HepG2 (cell line): ENCODE results near the gene TARBP2. TPM values are rescaled to one million over a fixed set of nuclear protein-coding genes. Genes with fewer than 3 reads are reported as not detected.

ENCODE experiments used
- AHR ChIP-seq: IDR thresholded peaks from 2 replicates; pipeline ENCODE4 v1.6.1; 2018; ENCODE audit warnings: missing genetic modification reagents, missing compliant biosample characterization
- ARNT2 ChIP-seq: sonication (generic); formaldehyde crosslinking; IDR thresholded peaks from 2 replicates; pipeline ENCODE4 v1.8.0; 2022; ENCODE audit warnings: mild to moderate bottlenecking, low read depth, missing genetic modification reagents, moderate library complexity
- ELF1 ChIP-seq: sonication (generic); formaldehyde crosslinking; IDR thresholded peaks from 2 replicates; pipeline ENCODE4 v1.4.0; 2020; ENCODE audit warnings: missing genetic modification reagents
- ETS1 ChIP-seq: sonication (generic); formaldehyde crosslinking; IDR thresholded peaks from 2 replicates; pipeline ENCODE4 v1.4.0; 2020; ENCODE audit warnings: missing genetic modification reagents
- ETV6 ChIP-seq: sonication (generic); formaldehyde crosslinking; conservative IDR thresholded peaks from 2 replicates; pipeline ENCODE4 v1.4.0; 2020; ENCODE audit warnings: missing genetic modification reagents
- GMEB1 ChIP-seq: sonication (generic); formaldehyde crosslinking; IDR thresholded peaks from 2 replicates; pipeline ENCODE4 v1.5.1; 2020; ENCODE audit warnings: missing genetic modification reagents, mild to moderate bottlenecking, borderline replicate concordance
- LCORL ChIP-seq, 2 experiments: fragments of 450-650 bp in 1 of 2; sonication (generic) in 1 of 2; formaldehyde crosslinking in 1 of 2; IDR thresholded peaks; 2 replicates each; pipeline versions ENCODE4 v1.5.0 to v1.6.1; 2017 to 2020; ENCODE audit warnings: antibody characterized with exemption in 1 of 2, missing genetic modification reagents in 1 of 2
- MTF1 ChIP-seq: sonication (generic); formaldehyde crosslinking; IDR thresholded peaks from 2 replicates; pipeline ENCODE4 v1.5.0; 2020; ENCODE audit warnings: missing genetic modification reagents
- NR1H2 ChIP-seq: sonication (generic); formaldehyde crosslinking; IDR thresholded peaks from 2 replicates; pipeline ENCODE4 v1.8.1; 2022; ENCODE audit warnings: low read depth, missing genetic modification reagents, borderline replicate concordance
- NR2F2 ChIP-seq: IDR thresholded peaks from 2 replicates; pipeline ENCODE4 v1.6.1; 2012; ENCODE audit warnings: low read depth, inconsistent platforms, borderline replicate concordance
- RBFOX2 ChIP-seq: fragments of 200-400 bp; formaldehyde crosslinking; IDR thresholded peaks from 2 replicates; pipeline ENCODE4 v1.6.1; 2017; ENCODE audit warnings: low read depth, mild to moderate bottlenecking, low read length
- RELA ChIP-seq: sonication (generic); formaldehyde crosslinking; IDR thresholded peaks from 2 replicates; pipeline ENCODE4 v1.4.0; 2020; ENCODE audit warnings: missing genetic modification reagents
- SOX5 ChIP-seq: IDR thresholded peaks from 2 replicates; pipeline ENCODE4 v1.6.1; 2016; ENCODE audit warnings: borderline replicate concordance
- SP5 ChIP-seq: IDR thresholded peaks from 2 replicates; pipeline ENCODE4 v1.6.1; 2016; ENCODE audit warnings: low read depth, borderline replicate concordance
- TEF ChIP-seq: sonication (generic); formaldehyde crosslinking; IDR thresholded peaks from 2 replicates; pipeline ENCODE4 v1.5.0; 2020; ENCODE audit warnings: missing genetic modification reagents
- ZBTB7A ChIP-seq: sonication (generic); formaldehyde crosslinking; IDR thresholded peaks from 2 replicates; pipeline ENCODE4 v1.8.0; 2022; ENCODE audit warnings: mild to moderate bottlenecking, missing genetic modification reagents
- ZEB1 ChIP-seq: IDR thresholded peaks from 2 replicates; pipeline ENCODE4 v1.6.1; 2012; ENCODE audit warnings: mild to moderate bottlenecking, low read depth, inconsistent platforms; ENCODE audit not compliant: insufficient replicate concordance
- ZNF17 ChIP-seq: sonication (generic); formaldehyde crosslinking; IDR thresholded peaks from 2 replicates; pipeline ENCODE4 v1.5.0; 2020; ENCODE audit warnings: mild to moderate bottlenecking, missing genetic modification reagents
- ZNF30 ChIP-seq: sonication (generic); formaldehyde crosslinking; IDR thresholded peaks from 2 replicates; pipeline ENCODE4 v1.5.0; 2020; ENCODE audit warnings: mild to moderate bottlenecking, missing genetic modification reagents
- ZNF331 ChIP-seq: sonication (generic); formaldehyde crosslinking; IDR thresholded peaks from 2 replicates; pipeline ENCODE4 v1.4.0; 2020; ENCODE audit warnings: missing genetic modification reagents
- ZNF350 ChIP-seq: sonication (generic); formaldehyde crosslinking; IDR thresholded peaks from 2 replicates; pipeline ENCODE4 v1.4.0; 2020; ENCODE audit warnings: mild to moderate bottlenecking, low read depth, missing genetic modification reagents, borderline replicate concordance
- ZNF629 ChIP-seq: sonication (generic); formaldehyde crosslinking; conservative IDR thresholded peaks from 2 replicates; pipeline ENCODE4 v1.5.0; 2020; ENCODE audit warnings: missing genetic modification reagents
- ZNF782 ChIP-seq: sonication (generic); formaldehyde crosslinking; IDR thresholded peaks from 2 replicates; pipeline ENCODE4 v1.4.0; 2020; ENCODE audit warnings: missing genetic modification reagents, mild to moderate bottlenecking, borderline replicate concordance
- ZNF788 ChIP-seq: sonication (generic); formaldehyde crosslinking; IDR thresholded peaks from 2 replicates; pipeline ENCODE4 v1.5.0; 2020; ENCODE audit warnings: mild to moderate bottlenecking, missing genetic modification reagents, borderline replicate concordance
- polyA plus RNA-seq, 8 experiments: library from polyadenylated mRNA; depleted of rRNA in 3 of 8; stranded (reverse) in 7 of 8; unstranded in 1 of 8; fragments of >200 nt; fragmentation: Illumina TruSeq in 4 of 8; extraction: Trizol in 4 of 8; gene quantifications; 2 replicates each; pipeline versions ENCODE4 v1.2.1 to v1.2.3, GENCODE V29; 2011 to 2016; ENCODE audit warnings: low read depth in 4 of 8, missing spikeins in 1 of 8, mixed read lengths in 1 of 8; ENCODE audit not compliant: insufficient read depth in 1 of 8
- total RNA-seq, 5 experiments: library from RNA; depleted of rRNA; stranded (reverse); fragments of >200 nt; fragmentation: Illumina TruSeq; extraction: Trizol; gene quantifications; 2 replicates each; pipeline ENCODE4 v1.2.3, GENCODE V29; 2016; ENCODE audit warnings: low read depth in 1 of 5

The TARBP2 gene
- total and polyA plus RNA-seq, 2 of the 13 experiments (the other 11 are each of a cell fraction or from before 2014, with no cell fraction given): 47.0 to 55.5 TPM

GRCh38 chr12:53452159-53453077, 48.7 kb upstream of the TARBP2 start (continued):
- TF ChIP-seq GMEB1 (CRISPR knock-in tag) (no peak), AHR (peak; percentile 94; the same call in 1 of the 2 replicates), ZNF30 (CRISPR knock-in tag) (no peak), RELA (CRISPR knock-in tag) (no peak), ETV6 (peak; percentile 27; the same call in 1 of the 2 replicates), ZNF782 (CRISPR knock-in tag) (peak; percentile 19; the same call in 1 of the 2 replicates), ZNF17 (no peak), SOX5 (CRISPR knock-in tag) (no peak), RBFOX2 (peak; percentile 95), ARNT2 (peak; percentile 55; the same call in 1 of the 2 replicates), ELF1 (CRISPR knock-in tag) (0 out of 2 replicates have a peak, but pooled peaks have one; percentile 22), ZEB1 (peak; percentile 46), ZNF331 (CRISPR knock-in tag) (peak; percentile 25; the same call in 1 of the 2 replicates), ZNF350 (CRISPR knock-in tag) (0 out of 2 replicates have a peak, but pooled peaks have one; percentile 3), ETS1 (CRISPR knock-in tag) (peak; percentile 87; the same call in 1 of the 2 replicates), TEF (0 out of 2 replicates have a peak, but pooled peaks have one; percentile 42), ZNF629 (CRISPR knock-in tag) (peak; percentile 28; the same call in 1 of the 2 replicates), SP5 (CRISPR knock-in tag) (peak; percentile 14; the same call in 1 of the 2 replicates), LCORL (IDR thresholded peaks at IDR 0.05) (peak; percentile 100), LCORL (CRISPR knock-in tag; IDR thresholded peaks at IDR 0.05) (no peak), NR1H2 (peak; percentile 73), NR2F2 (peak; percentile 8; the same call in 1 of the 2 replicates), MTF1 (CRISPR knock-in tag) (0 out of 2 replicates have a peak, but pooled peaks have one; percentile 42), ZBTB7A (CRISPR knock-in tag) (peak; percentile 76; the same call in 1 of the 2 replicates), ZNF788 (0 out of 2 replicates have a peak, but pooled peaks have one; percentile 36)
